Parathyroid adenoma (tissue), 2 donors: Measurements from ENCODE around the gene NDUFA1.

Experiments used
- H2AFZ ChIP-seq: fragments of 300-600 bp; sonication (generic); one replicate; pipeline ENCODE4 v1.7.0; 2017; ENCODE audit warnings: antibody characterized with exemption, mild to moderate bottlenecking
- H3K27ac ChIP-seq: fragments of 300-600 bp; sonication (generic); one replicate; pipeline ENCODE4 v1.7.0; 2017
- H3K27me3 ChIP-seq: fragments of 300-600 bp; sonication (generic); one replicate; pipeline ENCODE4 v1.7.0; 2017; ENCODE audit warnings: low read length; ENCODE audit not compliant: control insufficient read depth, insufficient read depth
- H3K36me3 ChIP-seq: fragments of 300-600 bp; sonication (generic); one replicate; pipeline ENCODE4 v1.7.0; 2017; ENCODE audit warnings: low read length; ENCODE audit not compliant: control insufficient read depth, insufficient read depth
- H3K4me1 ChIP-seq: fragments of 300-600 bp; sonication (generic); one replicate; pipeline ENCODE4 v1.7.0; 2017; ENCODE audit warnings: control low read depth
- H3K4me2 ChIP-seq: fragments of 300-600 bp; sonication (generic); one replicate; pipeline ENCODE4 v1.7.0; 2017; ENCODE audit warnings: low read length
- H3K4me3 ChIP-seq: fragments of 300-600 bp; sonication (generic); one replicate; pipeline ENCODE4 v1.7.0; 2017; ENCODE audit warnings: low read depth, low read length
- H3K79me2 ChIP-seq: fragments of 300-600 bp; sonication (generic); one replicate; pipeline ENCODE4 v1.7.0; 2017; ENCODE audit warnings: control low read depth
- H3K9ac ChIP-seq: fragments of 300-600 bp; sonication (generic); one replicate; pipeline ENCODE4 v1.7.0; 2017; ENCODE audit warnings: mild to moderate bottlenecking
- H3K9me3 ChIP-seq: fragments of 300-600 bp; sonication (generic); one replicate; pipeline ENCODE4 v1.7.0; 2017; ENCODE audit warnings: low read length; ENCODE audit not compliant: control insufficient read depth
- CTCF ChIP-seq: fragments of 300-600 bp; sonication (generic); IDR thresholded peaks from one replicate; pipeline ENCODE4 v1.7.0; 2017; ENCODE audit warnings: antibody characterized with exemption, mild to moderate bottlenecking
- donor health status: primary hyperparathyroidism.

NDUFA1 gene

DNA sequence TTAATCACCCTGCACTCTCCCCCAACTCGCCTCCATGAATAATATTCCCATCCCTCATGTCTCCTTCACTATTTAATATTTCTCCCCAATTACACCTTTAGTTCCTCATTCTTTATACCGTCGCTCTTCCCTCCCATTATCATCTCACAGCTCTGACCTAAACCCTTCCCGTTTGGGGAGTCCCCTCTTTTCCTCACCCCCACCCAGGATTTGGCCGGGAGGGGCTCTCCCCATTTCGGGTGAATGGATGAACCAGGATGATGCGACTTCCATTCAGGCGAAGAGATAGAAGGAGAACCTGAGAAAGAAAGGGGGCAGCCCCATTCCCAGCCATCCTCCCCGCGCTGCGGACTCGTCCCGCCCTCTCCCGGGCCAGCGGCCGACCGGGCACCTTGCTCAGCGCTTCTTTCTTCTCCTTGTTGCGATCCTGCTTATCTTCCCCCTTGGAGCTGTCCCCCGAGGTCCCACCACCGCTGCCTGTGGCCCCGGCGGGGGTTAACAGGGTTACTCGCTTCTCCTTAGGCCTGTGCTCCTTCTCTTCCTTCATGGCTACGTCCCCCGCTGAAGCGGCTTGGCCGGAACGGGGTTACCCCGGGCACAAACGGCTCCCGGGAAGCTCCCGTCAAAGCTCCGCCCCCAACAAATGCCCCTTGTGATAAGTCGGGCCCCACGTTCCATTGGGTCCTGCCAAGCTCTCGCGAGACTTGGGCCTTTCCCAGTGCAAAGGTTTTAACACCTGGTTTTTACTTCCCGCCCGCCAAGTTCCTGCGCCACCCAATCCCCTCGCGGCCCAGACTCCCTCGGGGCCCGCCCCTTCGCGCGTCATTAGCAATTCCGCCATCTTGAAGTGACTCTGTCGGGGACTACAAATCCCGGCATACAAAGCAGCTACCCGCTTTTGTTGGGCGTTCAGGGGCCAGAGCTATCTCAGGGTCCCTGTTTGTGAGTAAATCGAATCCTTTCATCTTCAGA, 19.0 kb upstream of the NDUFA1 start, which contains the start of gene UPF3B:
UPF3B (minus strand) TSS at position 582 of the 972 bp plus-strand sequence; CDS start at position 547, 35 bp downstream.
- Histone ChIP-seq H3K9me3 (no peaks in the 10 kb centered on the region), H3K4me1 (no peaks in the 10 kb centered on the region), H3K4me2 (peak within 1 kb of the TSS; percentile 73), H2AFZ (peak within 1 kb of the TSS; percentile 87), H3K4me3 (peak within 1 kb of the TSS; percentile 88), H3K36me3 (no peaks in the 10 kb centered on the region), H3K27ac (peak within 1 kb of the TSS; percentile 87), H3K27me3 (no peaks in the 10 kb centered on the region), H3K79me2 (no peaks in the 10 kb centered on the region), H3K9ac (no peak within 1 kb of the TSS)
- no peak for TF ChIP-seq CTCF

DNA sequence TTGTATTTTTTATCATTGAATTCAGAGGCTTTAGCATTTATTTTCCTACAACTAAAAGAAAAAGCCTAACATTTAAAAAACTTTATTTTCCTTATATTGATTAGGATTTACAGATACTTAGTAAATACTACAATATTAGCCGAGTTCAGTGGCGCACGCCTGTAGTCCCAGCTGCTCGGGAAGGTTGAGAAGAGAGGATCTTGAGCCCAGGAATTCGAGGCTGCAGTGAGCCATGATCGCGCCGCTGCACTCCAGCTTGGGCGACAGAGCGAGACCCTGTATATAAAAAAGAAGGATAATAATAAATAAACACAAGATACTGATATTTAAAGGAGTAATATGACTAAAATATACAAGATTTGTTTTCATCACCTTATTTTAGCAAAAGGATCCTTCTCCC, 18.2 kb upstream of the NDUFA1 start:
- Histone ChIP-seq H3K4me3 (peak overlapping the region; percentile 88), H2AFZ (peak overlapping the region; percentile 71), H3K79me2 (no peaks in the 10 kb centered on the region), H3K4me1 (no peaks in the 10 kb centered on the region), H3K4me2 (peak overlapping the region; percentile 62), H3K27ac (peak overlapping the region; percentile 59), H3K27me3 (no peaks in the 10 kb centered on the region), H3K9ac (no peak overlapping the region), H3K36me3 (no peaks in the 10 kb centered on the region), H3K9me3 (no peaks in the 10 kb centered on the region)
- no peak for TF ChIP-seq CTCF

DNA sequence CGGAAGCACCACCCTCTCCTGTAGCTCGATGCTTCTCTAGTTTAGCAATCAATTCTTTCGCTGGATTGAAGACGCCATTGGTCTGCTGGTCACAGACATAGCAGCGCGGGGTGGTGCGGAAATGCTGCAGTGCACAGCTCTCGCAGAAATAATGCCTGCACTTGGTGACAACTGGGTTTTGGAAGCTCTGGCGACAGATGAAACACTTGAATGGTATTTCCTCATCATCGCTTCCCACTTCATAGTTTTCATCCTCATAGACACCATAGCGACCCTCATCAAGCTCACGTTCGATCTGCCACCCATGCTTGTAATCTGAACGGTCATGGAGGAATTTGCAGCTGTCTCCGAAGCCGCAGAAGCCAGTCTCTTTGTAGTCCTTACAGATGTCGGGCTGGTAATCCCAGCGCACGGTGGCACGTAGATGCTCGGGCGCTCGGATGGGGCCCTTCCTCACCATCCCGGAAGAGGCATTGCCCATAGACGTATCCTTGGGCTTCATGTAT, 953 bp upstream of the NDUFA1 start:
- no peak for TF ChIP-seq CTCF
- peak overlapping the region; percentile 89 for H3K4me3 ChIP-seq

DNA sequence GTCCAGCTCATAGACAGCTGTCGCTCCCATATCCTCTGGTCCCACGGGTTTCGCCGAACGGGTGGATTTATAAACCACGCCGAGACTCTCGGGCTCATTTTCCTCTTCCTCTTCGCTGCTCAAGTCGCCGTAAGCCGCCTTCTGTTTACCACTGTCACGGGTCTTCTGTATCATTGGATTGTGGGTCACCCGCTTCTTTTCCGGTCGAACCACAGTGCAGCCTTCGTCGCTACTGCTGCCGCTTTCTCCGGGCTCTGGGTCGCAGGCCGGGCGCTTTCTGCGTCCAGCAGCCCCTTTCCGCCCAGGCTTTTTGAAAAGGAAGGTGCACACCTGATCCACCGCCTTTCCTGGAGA, 410 bp upstream of the NDUFA1 start:
- Histone ChIP-seq H3K27ac (peak overlapping the region; percentile 99), H3K9ac (no peak overlapping the region), H3K4me2 (peak overlapping the region; percentile 71), H3K36me3 (no peaks in the 10 kb centered on the region), H2AFZ (peak overlapping the region; percentile 86), H3K9me3 (no peaks in the 10 kb centered on the region), H3K79me2 (peaks cover 6% of the 10 kb centered on the region), H3K4me1 (peaks cover 4% of the 10 kb centered on the region), H3K27me3 (no peaks in the 10 kb centered on the region), H3K4me3 (peak overlapping the region; percentile 89)
- no peak for TF ChIP-seq CTCF

More for the DNA sequence above, 953 bp upstream of the NDUFA1 start:
- H3K27ac ChIP-seq: peak overlapping the region; percentile 99
- H3K36me3 ChIP-seq: no peaks in the 10 kb centered on the region
- H3K9me3 ChIP-seq: no peaks in the 10 kb centered on the region
- peaks cover 4% of the 10 kb centered on the region for H3K4me1 ChIP-seq
- no peaks in the 10 kb centered on the region for H3K27me3 ChIP-seq
- peak overlapping the region; percentile 37 for H3K9ac ChIP-seq
- peaks cover 6% of the 10 kb centered on the region for H3K79me2 ChIP-seq
- peak overlapping the region; percentile 86 for H2AFZ ChIP-seq
- H3K4me2 ChIP-seq: peak overlapping the region; percentile 71
